Natural killer cell (primary cell): ENCODE data around the gene ZNF232. TPM values are rescaled to one million over a fixed set of nuclear protein-coding genes. Genes with fewer than 3 reads are reported as not detected.
A peak's percentile ranks its signal among the peaks of the same experiment; 100 is the strongest.
"Not testable (repeated sequence)": the region's sequence is repeated elsewhere in the genome, so short reads cannot be mapped to it uniquely, and the experiment has no call there.

ENCODE experiments used
- ATAC-seq, 3 donors: fragments of 150-1000 bp in 2 of 3; fragments of 200-7000 bp in 1 of 3; cut with Tn5 transposase; 1 replicate in 1 of 3; 2 replicates in 2 of 3; pipeline ENCODE4 v1.10.0; 2021; ENCODE audit warnings: mild to moderate bottlenecking in 2 of 3, moderate library complexity in 2 of 3
- DNase-seq, 2 donors: peaks; one replicate each; pipeline versions ENCODE4 v3.0.0 to v3.0.0-alpha.2; 2013 to 2021; ENCODE audit warnings: mixed read lengths in 1 of 2
- H3K27ac ChIP-seq: one replicate; pipeline ENCODE4 v1.5.1; 2013; ENCODE audit warnings: mild to moderate bottlenecking, low read length
- H3K27me3 ChIP-seq: one replicate; pipeline ENCODE4 v1.6.1; 2013; ENCODE audit warnings: low read length; ENCODE audit not compliant: control insufficient read depth, insufficient read depth
- H3K36me3 ChIP-seq: one replicate; pipeline ENCODE4 v1.6.1; 2013; ENCODE audit warnings: low read length; ENCODE audit not compliant: control insufficient read depth, insufficient read depth
- H3K4me1 ChIP-seq: one replicate; pipeline ENCODE4 v1.6.1; 2013; ENCODE audit warnings: low read length; ENCODE audit not compliant: control insufficient read depth, insufficient read depth
- H3K4me3 ChIP-seq: one replicate; pipeline ENCODE4 v1.5.1; 2013; ENCODE audit warnings: low read length
- H3K9me3 ChIP-seq: one replicate; pipeline ENCODE4 v1.6.1; 2013; ENCODE audit warnings: low read length; ENCODE audit not compliant: control insufficient read depth, insufficient read depth
- H3K27ac Mint-ChIP-seq, 2 donors: one replicate each; pipeline ENCODE4 v1.8.0; 2022; ENCODE audit warnings: mild to moderate bottlenecking in 2 of 2, mixed read lengths in 2 of 2, moderate library complexity in 1 of 2
- H3K27me3 Mint-ChIP-seq, 2 donors: one replicate each; pipeline ENCODE4 v1.8.0; 2022; ENCODE audit warnings: low read depth in 2 of 2, mixed read lengths in 2 of 2
- H3K36me3 Mint-ChIP-seq: one replicate; pipeline ENCODE4 v1.8.0; 2022; ENCODE audit warnings: mixed read lengths
- H3K4me1 Mint-ChIP-seq, 2 donors: one replicate each; pipeline ENCODE4 v1.8.0; 2022; ENCODE audit warnings: mixed read lengths in 2 of 2
- H3K4me3 Mint-ChIP-seq: one replicate; pipeline ENCODE4 v1.8.0; 2022; ENCODE audit warnings: mild to moderate bottlenecking, moderate library complexity, mixed read lengths
- H3K9me3 Mint-ChIP-seq, 2 donors: one replicate each; pipeline ENCODE4 v1.8.0; 2022; ENCODE audit warnings: mixed read lengths in 2 of 2
- WGBS: methylation state at CpG from one replicate; pipeline ENCODE4 v1.1.7; 2013; ENCODE audit warnings: missing lambda C conversion rate; ENCODE audit not compliant: insufficient coverage; 5-methylcytosine and 5-hydroxymethylcytosine counted together
- intact Hi-C: fragments of 100-400 bp; cut with micrococcal nuclease; formaldehyde crosslinking; loops from one replicate; pipeline ENCODE4 v1.14.2; 2022
- total RNA-seq, 4 donors: library from RNA; stranded (reverse); fragments of 120-200 nt in 1 of 4; gene quantifications; one replicate each; pipeline versions ENCODE4 v1.2.3 to v1.2.4, GENCODE V29; 2013 to 2022
- TF ChIP-seq, protein P1 (sequence below): fragments of 200-600 bp; IDR thresholded peaks from one replicate; pipeline ENCODE4 v1.8.0; 2022; ENCODE audit warnings: antibody characterized with exemption

Gene ZNF232
- total RNA-seq, 3 donors from 2014 or later (not counting 1 experiment from before 2014, with no cell fraction given): 2.8 to 6.5 (median 5.6) TPM

DNA sequence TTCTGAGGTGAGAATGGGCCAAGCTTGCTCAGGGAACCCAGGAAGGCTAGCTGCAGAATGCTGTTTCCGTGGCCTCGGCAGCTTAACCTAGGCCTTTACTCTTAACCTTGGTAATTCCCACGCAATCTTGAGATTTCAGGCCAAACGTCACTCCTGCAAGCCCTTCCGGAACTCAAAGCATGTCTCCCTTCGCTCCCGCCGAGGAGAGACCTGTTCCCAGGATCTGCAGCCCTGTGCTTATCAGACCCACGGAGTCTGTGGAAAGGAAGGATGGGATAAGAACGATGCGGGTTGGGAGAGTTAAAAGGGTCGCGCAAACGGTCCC lies 33.9 kb downstream of the ZNF232 start:
- TF ChIP-seq, protein P1, sequence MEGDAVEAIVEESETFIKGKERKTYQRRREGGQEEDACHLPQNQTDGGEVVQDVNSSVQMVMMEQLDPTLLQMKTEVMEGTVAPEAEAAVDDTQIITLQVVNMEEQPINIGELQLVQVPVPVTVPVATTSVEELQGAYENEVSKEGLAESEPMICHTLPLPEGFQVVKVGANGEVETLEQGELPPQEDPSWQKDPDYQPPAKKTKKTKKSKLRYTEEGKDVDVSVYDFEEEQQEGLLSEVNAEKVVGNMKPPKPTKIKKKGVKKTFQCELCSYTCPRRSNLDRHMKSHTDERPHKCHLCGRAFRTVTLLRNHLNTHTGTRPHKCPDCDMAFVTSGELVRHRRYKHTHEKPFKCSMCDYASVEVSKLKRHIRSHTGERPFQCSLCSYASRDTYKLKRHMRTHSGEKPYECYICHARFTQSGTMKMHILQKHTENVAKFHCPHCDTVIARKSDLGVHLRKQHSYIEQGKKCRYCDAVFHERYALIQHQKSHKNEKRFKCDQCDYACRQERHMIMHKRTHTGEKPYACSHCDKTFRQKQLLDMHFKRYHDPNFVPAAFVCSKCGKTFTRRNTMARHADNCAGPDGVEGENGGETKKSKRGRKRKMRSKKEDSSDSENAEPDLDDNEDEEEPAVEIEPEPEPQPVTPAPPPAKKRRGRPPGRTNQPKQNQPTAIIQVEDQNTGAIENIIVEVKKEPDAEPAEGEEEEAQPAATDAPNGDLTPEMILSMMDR: no peak
- Histone ChIP-seq H3K4me1 (peaks cover 17% of the 10 kb centered on the region), H3K9me3 (no peaks in the 10 kb centered on the region), H3K27me3 (no peaks in the 10 kb centered on the region), H3K4me3 (peak overlapping the region; percentile 80), H3K27ac (peak overlapping the region; percentile 90), H3K36me3 (no peaks in the 10 kb centered on the region)
- intact Hi-C loops: no loop called here
- no peak for ATAC-seq
- Mint-ChIP-seq H3K4me3 (peak overlapping the region; percentile 95), H3K27me3 (no peaks in the 10 kb centered on the region), H3K4me1 (peaks cover 28 to 29% of the 10 kb centered on the region in 2 donors), H3K36me3 (no peaks in the 10 kb centered on the region), H3K9me3 (no peaks in the 10 kb centered on the region), H3K27ac (peak overlapping the region; percentile 79 to 81)
- DNase-seq: no peak
- WGBS: 36% methylated on average over 14 of the region's 14 CpGs

DNA sequence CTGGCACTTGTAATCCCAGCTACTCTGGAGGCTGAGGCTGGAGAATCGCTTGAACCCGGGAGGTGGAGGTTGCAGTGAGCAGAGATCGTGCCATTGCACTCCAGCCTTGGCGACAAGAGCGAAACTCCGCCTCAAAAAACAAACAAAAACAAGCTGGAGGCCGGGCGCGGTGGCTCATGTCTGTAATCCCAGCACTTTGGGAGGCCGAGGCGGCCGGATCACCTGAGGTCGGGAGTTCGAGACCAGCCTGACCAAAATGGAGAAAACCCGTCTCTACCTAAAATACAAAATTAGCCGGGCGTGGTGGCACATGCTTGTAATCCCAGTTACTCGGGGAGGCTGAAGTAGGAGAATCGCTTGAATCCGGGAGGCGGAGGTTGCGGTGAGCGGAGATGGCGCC lies 34.4 kb downstream of the ZNF232 start:
- H3K4me3 ChIP-seq, H3K9me3 ChIP-seq, H3K27ac ChIP-seq, H3K36me3 ChIP-seq, H3K27me3 Mint-ChIP-seq, H3K27me3 ChIP-seq, intact Hi-C loops, DNase-seq, H3K9me3 Mint-ChIP-seq, H3K36me3 Mint-ChIP-seq, ATAC-seq: not testable (repeated sequence)
- H3K4me3 Mint-ChIP-seq: peak overlapping the region; percentile 95
- H3K27ac Mint-ChIP-seq: peak overlapping the region; percentile 79 to 81
- peaks cover 17% of the 10 kb centered on the region for H3K4me1 ChIP-seq
- WGBS: over 99% methylated on average over 24 of the region's 24 CpGs
- peaks cover 28 to 29% of the 10 kb centered on the region in 2 donors for H3K4me1 Mint-ChIP-seq

DNA sequence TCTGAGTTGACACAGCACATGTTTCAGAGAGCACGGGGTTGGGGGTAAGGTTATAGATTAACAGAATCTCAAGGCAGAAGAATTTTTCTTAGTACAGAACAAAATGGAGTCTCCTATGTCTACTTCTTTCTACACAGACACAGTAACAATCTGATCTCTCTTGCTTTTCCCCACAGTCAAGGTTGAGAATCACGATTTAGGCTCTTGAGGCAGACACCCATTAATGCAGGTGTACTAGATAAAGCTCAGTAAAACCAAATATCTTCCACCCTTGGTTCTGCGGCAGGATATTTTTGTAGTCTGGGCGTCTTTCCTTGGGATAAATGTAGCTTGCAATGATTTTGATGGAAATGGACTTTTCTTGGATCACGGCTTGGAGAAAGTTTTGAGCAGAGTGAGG lies 36.2 kb downstream of the ZNF232 start:
- H3K36me3 Mint-ChIP-seq, H3K27ac Mint-ChIP-seq, H3K9me3 ChIP-seq, H3K27me3 ChIP-seq, H3K36me3 ChIP-seq, intact Hi-C loops, H3K4me3 ChIP-seq, DNase-seq, ATAC-seq, H3K4me3 Mint-ChIP-seq, H3K27me3 Mint-ChIP-seq, H3K27ac ChIP-seq, H3K9me3 Mint-ChIP-seq: not testable (repeated sequence)
- H3K4me1 ChIP-seq: peaks cover 17% of the 10 kb centered on the region
- H3K4me1 Mint-ChIP-seq: peaks cover 21 to 22% of the 10 kb centered on the region in 2 donors
- WGBS: 92% methylated on average over 4 of the region's 5 CpGs

DNA sequence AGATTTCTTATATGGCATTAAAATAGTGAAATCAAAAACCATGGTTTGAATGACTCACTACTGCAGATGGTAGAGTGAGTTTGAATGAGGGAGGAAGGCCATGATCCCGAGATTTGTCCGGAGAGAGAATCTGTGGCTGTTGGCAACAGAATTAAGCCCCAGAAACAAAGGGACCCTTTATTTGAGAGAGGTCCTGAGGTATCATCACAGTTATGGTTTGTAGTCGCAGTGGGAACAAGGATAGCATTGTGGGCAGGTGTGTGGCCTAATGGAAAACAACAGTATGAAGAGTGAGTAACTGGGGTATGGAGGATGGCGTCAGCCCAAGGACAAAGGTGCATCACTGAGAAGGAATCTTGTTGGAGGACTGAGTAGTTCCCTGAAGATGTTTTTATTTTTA lies 42.0 kb downstream of the ZNF232 start:
- 93% methylated on average over 4 of the region's 4 CpGs for WGBS
- H3K9me3 ChIP-seq: no peaks in the 10 kb centered on the region
- peaks cover 0 to 16% of the 10 kb centered on the region in 2 donors for H3K27me3 Mint-ChIP-seq
- H3K27me3 ChIP-seq: no peaks in the 10 kb centered on the region
- ATAC-seq (no peak), DNase-seq (no peak)
- H3K27ac ChIP-seq: no peak overlapping the region
- H3K4me3 ChIP-seq: no peak overlapping the region
- H3K36me3 ChIP-seq: no peaks in the 10 kb centered on the region
- H3K36me3 Mint-ChIP-seq: no peaks in the 10 kb centered on the region
- H3K4me3 Mint-ChIP-seq: no peak overlapping the region
- TF ChIP-seq, protein P1: no peak
- no peaks in the 10 kb centered on the region for H3K4me1 Mint-ChIP-seq
- H3K27ac Mint-ChIP-seq: no peak overlapping the region
- intact Hi-C loops: no loop called here
- H3K4me1 ChIP-seq: no peaks in the 10 kb centered on the region
- no peaks in the 10 kb centered on the region for H3K9me3 Mint-ChIP-seq

DNA sequence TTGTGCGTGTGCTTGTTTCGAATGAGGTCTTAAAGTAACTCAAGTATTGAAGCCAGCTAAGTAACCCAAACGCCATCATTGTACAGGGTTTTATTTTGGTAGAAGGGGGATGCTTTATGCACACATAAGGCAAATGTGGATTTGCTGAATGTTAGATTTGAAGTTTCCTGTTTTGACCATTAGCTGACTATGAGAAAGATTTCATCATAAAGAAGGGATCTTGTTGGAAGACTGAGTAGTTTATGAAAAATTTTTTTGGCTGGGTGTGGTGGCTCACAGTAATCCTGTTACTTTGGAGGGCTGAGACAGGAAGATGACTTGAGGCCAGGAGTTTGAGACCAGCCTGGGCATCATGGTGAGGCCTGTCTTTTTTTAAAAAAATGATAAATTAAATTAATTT lies 43.4 kb downstream of the ZNF232 start:
- no peak overlapping the region for H3K4me3 ChIP-seq
- no peaks in the 10 kb centered on the region for H3K27me3 ChIP-seq
- TF ChIP-seq, protein P1: no peak
- Mint-ChIP-seq H3K27me3 (peaks cover 0 to 16% of the 10 kb centered on the region in 2 donors), H3K4me1 (no peaks in the 10 kb centered on the region), H3K27ac (no peak overlapping the region), H3K9me3 (no peaks in the 10 kb centered on the region), H3K36me3 (no peaks in the 10 kb centered on the region), H3K4me3 (no peak overlapping the region)
- ATAC-seq (no peak), DNase-seq (no peak)
- intact Hi-C loops: no loop called here
- no peak overlapping the region for H3K27ac ChIP-seq
- H3K36me3 ChIP-seq: no peaks in the 10 kb centered on the region
- WGBS: 93% methylated on average over 3 of the region's 3 CpGs
- H3K4me1 ChIP-seq: no peaks in the 10 kb centered on the region
- no peaks in the 10 kb centered on the region for H3K9me3 ChIP-seq
